ENCODE results near the gene AKR7A2. TPM values are rescaled to one million over a fixed set of nuclear protein-coding genes. Genes with fewer than 3 reads are reported as not detected.

Gene AKR7A2
- total RNA-seq, 4 donors from 2014 or later: 70.8 to 136 (median 110) TPM

DNA sequence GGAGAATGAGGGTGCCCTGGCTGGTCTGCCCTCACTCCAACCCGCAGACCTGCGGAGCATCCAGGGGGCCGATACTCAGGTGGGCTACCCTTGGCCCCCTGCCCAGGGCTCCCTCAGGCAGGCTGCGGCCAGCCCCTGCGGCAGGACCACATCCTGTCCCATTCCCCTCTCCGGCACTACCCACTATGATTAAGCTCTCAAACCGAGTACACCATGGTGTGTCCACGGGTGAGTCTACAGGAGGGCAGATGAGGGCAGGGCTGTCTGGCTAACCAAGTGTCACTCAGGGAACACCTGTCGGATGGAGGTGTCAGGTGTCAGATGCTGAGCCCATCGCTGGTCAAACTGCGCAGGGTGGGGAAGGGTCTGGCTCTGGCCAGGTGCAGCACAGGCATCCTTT lies 47.4 kb upstream of the AKR7A2 start:
- Histone ChIP-seq H3K27me3 (no peaks in the 10 kb centered on the region), H3K36me3 (peaks cover 23 to 25% of the 10 kb centered on the region in 2 donors), H3K27ac (no peak overlapping the region), H3K9me3 (no peaks in the 10 kb centered on the region), H3K4me3 (replicated peaks in 1 of 3) (no peak overlapping the region), H3K4me1 (peaks cover 0 to 9% of the 10 kb centered on the region in 2 donors)
- WGBS, 2 donors: 90 to 92% methylated on average over 8 to 11 of the region's 11 CpGs
- no peak for DNase-seq
- TF ChIP-seq POLR2A (IDR thresholded peaks at IDR 0.05): no peak
- TF ChIP-seq, protein P1, sequence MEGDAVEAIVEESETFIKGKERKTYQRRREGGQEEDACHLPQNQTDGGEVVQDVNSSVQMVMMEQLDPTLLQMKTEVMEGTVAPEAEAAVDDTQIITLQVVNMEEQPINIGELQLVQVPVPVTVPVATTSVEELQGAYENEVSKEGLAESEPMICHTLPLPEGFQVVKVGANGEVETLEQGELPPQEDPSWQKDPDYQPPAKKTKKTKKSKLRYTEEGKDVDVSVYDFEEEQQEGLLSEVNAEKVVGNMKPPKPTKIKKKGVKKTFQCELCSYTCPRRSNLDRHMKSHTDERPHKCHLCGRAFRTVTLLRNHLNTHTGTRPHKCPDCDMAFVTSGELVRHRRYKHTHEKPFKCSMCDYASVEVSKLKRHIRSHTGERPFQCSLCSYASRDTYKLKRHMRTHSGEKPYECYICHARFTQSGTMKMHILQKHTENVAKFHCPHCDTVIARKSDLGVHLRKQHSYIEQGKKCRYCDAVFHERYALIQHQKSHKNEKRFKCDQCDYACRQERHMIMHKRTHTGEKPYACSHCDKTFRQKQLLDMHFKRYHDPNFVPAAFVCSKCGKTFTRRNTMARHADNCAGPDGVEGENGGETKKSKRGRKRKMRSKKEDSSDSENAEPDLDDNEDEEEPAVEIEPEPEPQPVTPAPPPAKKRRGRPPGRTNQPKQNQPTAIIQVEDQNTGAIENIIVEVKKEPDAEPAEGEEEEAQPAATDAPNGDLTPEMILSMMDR (IDR thresholded peaks at IDR 0.05): no peak
- intact Hi-C loops (cut with DNase I): no loop called here

DNA sequence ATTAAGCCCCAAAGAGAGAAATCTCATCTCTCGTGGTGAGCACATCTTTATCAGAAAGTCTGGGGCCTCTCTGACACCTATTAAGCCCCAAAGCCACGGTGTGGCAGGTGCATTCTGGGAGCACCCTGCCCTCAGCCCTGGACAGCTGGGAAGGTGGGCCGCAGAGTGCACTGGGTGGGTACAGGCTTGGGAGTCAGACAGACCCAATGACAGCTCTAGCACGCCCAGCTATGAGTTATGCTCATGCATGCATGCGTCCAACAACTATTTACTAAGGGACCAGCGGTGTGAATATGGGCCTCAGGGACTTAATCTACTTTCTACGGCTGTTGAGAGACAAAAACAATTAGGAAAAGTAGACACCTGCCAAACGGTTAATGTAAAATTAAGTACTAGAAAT lies 46.8 kb upstream of the AKR7A2 start:
- DNase-seq: no peak
- H3K9me3 ChIP-seq: no peaks in the 10 kb centered on the region
- no peak for TF ChIP-seq POLR2A (IDR thresholded peaks at IDR 0.05)
- intact Hi-C loops (cut with DNase I): no loop called here
- no peak overlapping the region for H3K4me3 ChIP-seq (replicated peaks in 1 of 3)
- H3K27me3 ChIP-seq: no peaks in the 10 kb centered on the region
- H3K4me1 ChIP-seq: peaks cover 0 to 9% of the 10 kb centered on the region in 2 donors
- H3K36me3 ChIP-seq: peaks cover 28 to 31% of the 10 kb centered on the region in 2 donors
- 94 to 96% methylated on average over 8 of the region's 8 CpGs for WGBS, 2 donors
- H3K27ac ChIP-seq: no peak overlapping the region

DNA sequence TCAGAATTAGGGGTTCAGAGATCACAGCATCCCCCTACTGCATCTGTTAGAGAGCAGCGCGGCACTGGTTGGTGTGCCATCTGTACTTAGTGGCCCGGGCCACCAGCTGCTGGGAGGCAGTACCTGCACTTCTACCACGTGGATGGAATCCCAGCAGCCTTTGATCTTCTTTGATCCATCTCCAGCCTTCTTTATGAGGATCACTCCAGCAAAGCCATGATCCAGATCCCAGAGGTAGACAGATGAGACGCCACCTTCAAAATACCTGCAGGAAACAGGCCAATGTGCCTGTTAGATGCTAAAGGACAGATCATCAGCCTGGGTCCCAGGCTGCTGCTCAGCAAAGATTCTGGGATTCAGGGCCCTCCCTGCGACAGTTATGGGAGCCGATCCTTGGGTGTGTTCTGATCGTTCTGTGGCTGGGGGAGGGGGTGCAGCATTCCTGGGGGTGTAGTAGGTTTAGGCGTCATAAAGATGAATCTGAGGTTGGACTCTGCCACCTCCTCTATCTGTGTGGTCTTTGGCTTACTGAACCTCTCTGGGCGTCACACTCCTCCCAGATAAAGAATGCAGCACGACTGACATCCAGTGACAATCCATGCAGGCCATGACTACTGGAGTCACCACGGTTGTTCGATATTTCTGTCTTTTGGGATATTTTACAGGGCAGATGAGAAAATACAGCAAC lies 45.5 kb upstream of the AKR7A2 start:
- no peak for DNase-seq
- peaks cover 0 to 8% of the 10 kb centered on the region in 2 donors for H3K4me1 ChIP-seq

DNA sequence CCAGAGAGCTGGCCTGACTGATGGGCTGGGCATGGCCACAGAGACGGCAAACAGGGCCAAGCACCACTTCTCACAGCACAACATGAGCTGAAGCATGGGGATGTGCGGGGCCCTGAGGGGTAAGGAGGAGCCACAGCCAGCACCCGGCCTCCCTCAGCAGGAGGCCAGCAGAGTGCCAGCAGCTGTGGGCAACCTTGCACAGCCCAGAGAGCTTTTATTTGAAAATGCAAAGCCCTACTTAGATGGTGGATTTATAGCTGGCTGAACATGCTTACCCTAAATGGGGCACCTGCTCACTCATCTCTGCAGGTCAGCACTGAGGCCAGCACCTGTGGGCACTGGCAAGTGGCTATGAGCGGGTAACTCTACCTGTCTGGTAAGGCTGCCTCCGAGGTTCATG lies 44.3 kb upstream of the AKR7A2 start:
- intact Hi-C loops (cut with DNase I): no loop called here
- TF ChIP-seq POLR2A (IDR thresholded peaks at IDR 0.05): no peak
- TF ChIP-seq, protein P1 (IDR thresholded peaks at IDR 0.05): no peak
- Histone ChIP-seq H3K4me3 (replicated peaks in 1 of 3) (no peak overlapping the region), H3K4me1 (no peaks in the 10 kb centered on the region), H3K27me3 (no peaks in the 10 kb centered on the region), H3K9me3 (no peaks in the 10 kb centered on the region), H3K27ac (no peak overlapping the region), H3K36me3 (peaks cover 41% of the 10 kb centered on the region in 2 donors)
- WGBS, 2 donors: 63 to 93% methylated on average over 3 to 5 of the region's 5 CpGs
- no peak for DNase-seq

More for the DNA sequence above, 45.5 kb upstream of the AKR7A2 start:
- no peak overlapping the region for H3K27ac ChIP-seq
- intact Hi-C loops (cut with DNase I): no loop called here
- peaks cover 35 to 41% of the 10 kb centered on the region in 2 donors for H3K36me3 ChIP-seq
- no peak overlapping the region for H3K4me3 ChIP-seq (replicated peaks in 1 of 3)
- H3K9me3 ChIP-seq: no peaks in the 10 kb centered on the region
- no peaks in the 10 kb centered on the region for H3K27me3 ChIP-seq
- WGBS, 2 donors: 90 to 96% methylated on average over 13 of the region's 13 CpGs
- TF ChIP-seq POLR2A (IDR thresholded peaks at IDR 0.05): no peak
- TF ChIP-seq, protein P1 (IDR thresholded peaks at IDR 0.05): no peak

DNA sequence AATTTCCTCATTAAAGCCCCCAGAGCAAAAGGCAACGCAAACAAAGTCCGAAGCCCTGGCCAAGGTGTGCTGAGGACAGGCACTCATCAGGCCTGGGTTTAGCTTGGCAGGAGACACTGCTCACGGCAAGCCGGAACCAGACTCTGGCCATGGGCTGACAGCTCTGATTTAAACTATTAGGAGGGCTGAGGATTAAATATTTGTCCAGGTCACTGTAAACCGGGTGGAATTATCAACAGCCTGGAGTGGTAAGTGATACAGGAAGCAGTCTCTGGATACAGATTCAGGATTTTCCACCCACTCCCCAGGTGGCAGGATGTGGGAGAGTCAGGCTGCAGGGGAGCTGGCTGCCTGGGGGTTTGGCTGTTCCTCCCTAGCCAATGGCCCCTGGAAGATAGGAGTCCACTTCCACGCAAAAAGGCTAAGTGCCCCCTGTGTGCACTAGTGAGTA lies 42.6 kb upstream of the AKR7A2 start:
- H3K27me3 ChIP-seq: no peaks in the 10 kb centered on the region
- intact Hi-C loops (cut with DNase I): no loop called here
- WGBS, 2 donors: 63 to 87% methylated on average over 6 of the region's 6 CpGs
- no peaks in the 10 kb centered on the region for H3K4me1 ChIP-seq
- H3K36me3 ChIP-seq: peaks cover 41 to 46% of the 10 kb centered on the region in 2 donors
- TF ChIP-seq POLR2A (IDR thresholded peaks at IDR 0.05): no peak
- TF ChIP-seq, protein P1 (IDR thresholded peaks at IDR 0.05): no peak
- no peak overlapping the region for H3K27ac ChIP-seq
- DNase-seq: no peak
- no peak overlapping the region for H3K4me3 ChIP-seq (replicated peaks in 1 of 3)
- no peaks in the 10 kb centered on the region for H3K9me3 ChIP-seq

All from thyroid gland (tissue), 4 donors.